ENCODE results near the gene VWA1.
"Not testable (repeated sequence)": the region's sequence is repeated elsewhere in the genome, so short reads cannot be mapped to it uniquely, and the experiment has no call there.

GRCh38 chr1:1485755-1486317 lies 50.3 kb downstream of the VWA1 start:
- TF ChIP-seq, protein P1, sequence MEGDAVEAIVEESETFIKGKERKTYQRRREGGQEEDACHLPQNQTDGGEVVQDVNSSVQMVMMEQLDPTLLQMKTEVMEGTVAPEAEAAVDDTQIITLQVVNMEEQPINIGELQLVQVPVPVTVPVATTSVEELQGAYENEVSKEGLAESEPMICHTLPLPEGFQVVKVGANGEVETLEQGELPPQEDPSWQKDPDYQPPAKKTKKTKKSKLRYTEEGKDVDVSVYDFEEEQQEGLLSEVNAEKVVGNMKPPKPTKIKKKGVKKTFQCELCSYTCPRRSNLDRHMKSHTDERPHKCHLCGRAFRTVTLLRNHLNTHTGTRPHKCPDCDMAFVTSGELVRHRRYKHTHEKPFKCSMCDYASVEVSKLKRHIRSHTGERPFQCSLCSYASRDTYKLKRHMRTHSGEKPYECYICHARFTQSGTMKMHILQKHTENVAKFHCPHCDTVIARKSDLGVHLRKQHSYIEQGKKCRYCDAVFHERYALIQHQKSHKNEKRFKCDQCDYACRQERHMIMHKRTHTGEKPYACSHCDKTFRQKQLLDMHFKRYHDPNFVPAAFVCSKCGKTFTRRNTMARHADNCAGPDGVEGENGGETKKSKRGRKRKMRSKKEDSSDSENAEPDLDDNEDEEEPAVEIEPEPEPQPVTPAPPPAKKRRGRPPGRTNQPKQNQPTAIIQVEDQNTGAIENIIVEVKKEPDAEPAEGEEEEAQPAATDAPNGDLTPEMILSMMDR (optimal IDR thresholded peaks at IDR 0.05 in 1 of 3, IDR thresholded peaks at IDR 0.05 in 1 of 3, conservative IDR thresholded peaks at IDR 0.05 in 1 of 3; ENCODE audit: extremely low read depth in 1 of 3, insufficient read depth in 2 of 3, low read length in 3 of 3) = not testable (repeated sequence)
- TF ChIP-seq EZH2 (IDR thresholded peaks at IDR 0.05; ENCODE audit: low read length) = not testable (repeated sequence)
